SK-N-SH treated with all-trans-retinoic acid at 6 μM for 48 hours (cell line): ENCODE measurements around the gene MAP1LC3C.

ENCODE experiments used
- ARNTL ChIP-seq: fragments of 450-650 bp; formaldehyde crosslinking; IDR thresholded peaks from 2 replicates; pipeline ENCODE4 v1.5.0; 2020; ENCODE audit warnings: low read depth, mild to moderate bottlenecking, moderate library complexity, borderline replicate concordance
- CREB5 ChIP-seq: fragments of 250-450 bp; sonication (Bioruptor Pico); IDR thresholded peaks from 2 replicates; pipeline ENCODE4 v1.5.1; 2020; ENCODE audit warnings: low read depth, mild to moderate bottlenecking, moderate library complexity
- ESRRG ChIP-seq: fragments of 250-450 bp; sonication (Bioruptor Pico); IDR thresholded peaks from 2 replicates; pipeline ENCODE4 v1.6.1; 2021; ENCODE audit warnings: mild to moderate bottlenecking
- OSR1 ChIP-seq: fragments of 250-450 bp; sonication (Bioruptor Pico); IDR thresholded peaks from 2 replicates; pipeline ENCODE4 v1.8.0; 2022; ENCODE audit warnings: moderate library complexity, mild to moderate bottlenecking, inconsistent platforms
- TCF4 ChIP-seq: fragments of 250-450 bp; sonication (Bioruptor Pico); IDR thresholded peaks from 2 replicates; pipeline ENCODE4 v1.8.0; 2021; ENCODE audit warnings: mild to moderate bottlenecking, moderate library complexity, borderline replicate concordance

GRCh38 chr1:242034392-242034791 is 35.5 kb upstream of the MAP1LC3C start:
- no peak for TF ChIP-seq ESRRG (CRISPR knock-in tag)
- TF ChIP-seq TCF4 (CRISPR knock-in tag) = no peak
- TF ChIP-seq OSR1 (CRISPR knock-in tag) = no peak
- no peak for TF ChIP-seq ARNTL (CRISPR knock-in tag)
- TF ChIP-seq CREB5 (CRISPR knock-in tag) = no peak
